HG02588 (cell line): ENCODE data around the gene RAB1A.
A peak's percentile ranks its signal among the peaks of the same experiment; 100 is the strongest.

Source experiments
- ATAC-seq: cut with Tn5 transposase; IDR thresholded peaks from one replicate; pipeline ENCODE4 v1.9.1; 2021; ENCODE audit warnings: mild to moderate bottlenecking, moderate library complexity; ENCODE audit not compliant: unreplicated experiment

RAB1A gene

DNA sequence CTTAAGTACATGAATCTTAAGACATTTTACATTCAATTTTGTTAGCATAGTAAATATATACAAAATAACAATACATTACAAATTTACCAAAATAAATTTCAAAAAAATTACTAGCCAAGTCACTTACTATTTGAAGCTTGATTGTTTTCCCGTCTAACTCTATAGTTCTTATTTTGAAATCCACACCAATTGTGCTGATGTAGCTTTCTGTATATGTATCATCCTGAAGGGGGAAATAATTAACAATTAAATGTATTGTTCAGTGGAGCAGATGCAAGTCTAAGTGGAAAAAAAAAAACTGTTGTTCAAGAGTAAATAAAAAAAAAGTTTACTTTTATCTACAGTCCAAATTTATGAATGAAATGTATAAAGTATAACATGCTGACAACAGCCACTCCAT, 32.1 kb downstream of the RAB1A start:
- no peak for ATAC-seq

- ATAC-seq = no peak
Measured at GRCh38 chr2:65096948-65097347, 33.0 kb downstream of the RAB1A start.

DNA sequence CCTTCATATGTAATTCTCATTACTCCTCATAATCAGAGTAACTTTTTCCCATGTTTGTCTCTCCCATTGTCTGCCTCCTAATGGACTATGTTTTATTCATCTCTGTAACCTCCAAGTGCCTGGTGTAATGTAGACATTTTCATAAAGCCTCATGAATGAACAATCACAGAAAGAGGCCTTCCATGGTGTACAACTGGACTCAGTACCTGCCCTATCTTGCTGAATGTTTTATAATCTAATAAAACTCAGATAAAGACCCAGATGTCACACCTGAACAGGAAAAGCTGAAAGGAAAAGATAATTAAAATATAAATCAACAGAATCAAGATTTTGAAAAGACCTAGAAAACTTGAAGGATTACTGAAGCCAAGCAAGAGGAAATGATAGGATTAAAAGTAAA, 36.7 kb downstream of the RAB1A start:
- no peak for ATAC-seq

- no peak for ATAC-seq
Measured at GRCh38 chr2:65092791-65093190, 37.1 kb downstream of the RAB1A start.

GRCh38 chr2:65085148-65085547, 44.8 kb downstream of the RAB1A start:
- no peak for ATAC-seq

- no peak for ATAC-seq
Measured at GRCh38 chr2:65081232-65081685, 48.6 kb downstream of the RAB1A start.

DNA sequence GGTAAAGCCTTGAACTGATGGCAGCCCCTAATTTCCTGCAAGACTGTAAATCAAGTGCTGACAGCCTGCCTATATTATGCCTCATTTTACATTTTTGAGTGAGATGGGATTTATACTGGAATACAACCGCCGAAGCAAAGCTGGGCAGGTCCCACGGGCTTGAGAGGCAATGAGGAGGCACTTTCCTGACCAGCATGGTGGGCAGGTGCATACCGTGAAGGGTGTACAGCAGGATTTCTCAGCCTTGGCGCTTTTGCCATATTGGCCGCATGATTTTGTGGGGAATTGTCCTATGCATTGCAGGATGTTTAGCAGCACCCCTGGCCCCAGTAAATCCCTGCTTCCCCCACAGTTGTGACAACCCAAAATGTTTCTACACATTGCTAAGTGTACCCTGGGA, 50.9 kb downstream of the RAB1A start:
- ATAC-seq = no peak

DNA sequence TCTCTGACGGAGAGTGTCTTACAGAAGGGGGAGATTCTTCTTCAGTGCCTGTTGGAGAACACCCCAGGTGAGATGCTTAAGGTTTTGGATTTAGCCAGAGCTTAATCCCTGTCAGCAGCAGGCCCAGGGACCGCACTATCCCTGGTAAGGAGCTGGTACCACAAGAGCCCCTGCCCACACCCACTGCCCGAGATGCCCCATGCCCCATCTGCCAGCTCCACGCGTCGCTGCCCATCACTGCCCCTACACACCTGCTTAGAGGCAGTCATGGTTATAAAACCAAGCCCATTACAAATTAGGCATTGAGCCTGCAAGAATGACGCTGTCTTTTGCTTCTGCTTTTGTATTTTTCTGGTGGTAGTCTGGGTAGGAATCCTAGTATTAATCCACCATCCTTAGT, 52.0 kb downstream of the RAB1A start:
- no peak for ATAC-seq

- ATAC-seq = no peak
Measured at GRCh38 chr2:65076345-65076710, 53.6 kb downstream of the RAB1A start.

GRCh38 chr2:65075605-65076344, 54.1 kb downstream of the RAB1A start:
- no peak for ATAC-seq

GRCh38 chr2:65075176-65075575, 54.7 kb downstream of the RAB1A start:
- no peak for ATAC-seq

DNA sequence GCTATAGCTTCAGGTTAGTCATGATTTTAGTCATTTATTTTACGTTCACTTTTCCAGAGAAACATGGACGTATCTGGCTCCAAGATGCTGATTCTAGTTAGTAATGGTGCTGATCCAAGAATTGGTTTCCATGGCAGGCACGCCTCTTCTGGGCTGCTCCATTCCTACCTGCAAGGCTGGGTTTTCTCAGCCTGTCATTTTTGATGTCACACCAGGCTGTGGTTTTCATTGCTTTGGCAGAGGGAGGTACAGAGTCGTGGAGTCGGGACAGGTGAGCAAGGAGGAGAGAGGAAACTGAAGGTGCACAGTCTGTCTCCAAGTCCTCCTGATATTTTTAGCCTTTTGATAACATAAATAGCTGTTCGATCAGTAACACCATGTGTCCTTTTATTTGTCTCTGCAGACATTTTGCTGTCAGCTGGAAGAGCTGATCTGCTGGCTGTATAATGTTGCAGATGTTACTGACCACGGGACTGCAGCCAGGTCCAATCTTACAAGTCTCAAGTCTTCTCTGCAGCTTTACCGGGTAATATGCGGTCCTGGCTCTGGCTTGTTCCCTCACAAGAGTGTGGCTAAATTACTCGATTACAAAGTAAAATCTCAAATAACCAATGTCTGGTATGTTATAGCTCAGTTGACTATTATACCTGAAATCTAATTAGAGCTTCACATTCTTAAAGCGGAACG, 55.9 kb downstream of the RAB1A start:
- ATAC-seq = no peak

DNA sequence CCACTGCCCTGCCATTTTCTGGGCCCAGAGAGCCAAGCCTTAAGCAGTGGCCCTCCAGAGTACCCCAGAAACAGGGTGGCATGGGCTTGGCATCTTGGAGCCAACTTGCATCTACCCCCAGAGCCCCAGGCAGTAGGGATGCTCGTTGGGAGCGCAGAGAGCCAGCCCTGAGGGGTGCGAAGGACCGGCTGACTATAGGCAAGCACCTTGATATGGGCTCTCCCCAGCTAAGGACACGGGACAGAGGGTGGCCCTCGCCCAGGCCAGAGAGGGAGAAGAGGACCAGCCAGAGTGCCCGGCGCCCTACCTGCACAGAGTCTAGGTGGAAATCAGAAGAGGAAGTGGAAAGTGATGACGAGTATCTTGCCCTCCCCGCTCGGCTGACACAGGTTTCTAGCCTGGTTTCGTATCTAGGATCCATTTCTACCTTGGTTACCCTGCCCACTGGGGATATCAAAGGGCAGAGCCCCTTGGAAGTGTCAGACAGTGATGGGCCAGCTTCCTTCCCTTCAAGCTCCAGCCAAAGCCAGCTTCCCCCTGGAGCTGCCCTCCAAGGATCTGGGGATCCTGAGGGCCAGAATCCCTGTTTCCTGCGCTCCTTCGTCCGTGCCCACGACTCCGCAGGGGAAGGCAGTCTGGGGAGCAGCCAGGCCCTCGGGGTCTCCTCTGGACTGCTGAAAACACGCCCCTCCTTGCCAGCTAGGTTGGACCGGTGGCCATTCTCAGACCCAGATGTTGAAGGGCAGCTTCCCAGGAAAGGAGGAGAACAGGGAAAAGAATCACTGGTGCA, 57.5 kb downstream of the RAB1A start:
- peak; percentile 51 for ATAC-seq

- ATAC-seq = no peak
Measured at GRCh38 chr2:65071499-65072180, 58.3 kb downstream of the RAB1A start.

- ATAC-seq = no peak
Measured at GRCh38 chr2:65070856-65071255, 59.0 kb downstream of the RAB1A start.

- no peak for ATAC-seq
Measured at GRCh38 chr2:65070172-65070830, 59.6 kb downstream of the RAB1A start.

- ATAC-seq = no peak
Measured at GRCh38 chr2:65069439-65069824, 60.5 kb downstream of the RAB1A start.

GRCh38 chr2:65067806-65068553, 61.9 kb downstream of the RAB1A start:
- no peak for ATAC-seq

- peak; percentile 71 for ATAC-seq
Measured at GRCh38 chr2:65064728-65065552, 65.0 kb downstream of the RAB1A start.
